IMR-90 (cell line): ENCODE results near the gene HS3ST5.

ENCODE experiments used
- CEBPB ChIP-seq: IDR thresholded peaks from 2 replicates; pipeline ENCODE4 v1.6.1; 2012; ENCODE audit warnings: low read depth, low read length, improper control_type of control experiment
- POLR2A ChIP-seq: IDR thresholded peaks from 2 replicates; pipeline ENCODE4 v1.6.1; 2012; ENCODE audit warnings: mild to moderate bottlenecking, low read depth, low read length
- RAD21 ChIP-seq: IDR thresholded peaks from 2 replicates; pipeline ENCODE4 v1.6.1; 2012; ENCODE audit warnings: low read length, improper control_type of control experiment
- TF ChIP-seq, protein P1 (sequence below): conservative IDR thresholded peaks from 2 replicates; pipeline ENCODE4 v1.5.1; 2012; ENCODE audit warnings: mild to moderate bottlenecking, low read depth, low read length, improper control_type of control experiment

DNA sequence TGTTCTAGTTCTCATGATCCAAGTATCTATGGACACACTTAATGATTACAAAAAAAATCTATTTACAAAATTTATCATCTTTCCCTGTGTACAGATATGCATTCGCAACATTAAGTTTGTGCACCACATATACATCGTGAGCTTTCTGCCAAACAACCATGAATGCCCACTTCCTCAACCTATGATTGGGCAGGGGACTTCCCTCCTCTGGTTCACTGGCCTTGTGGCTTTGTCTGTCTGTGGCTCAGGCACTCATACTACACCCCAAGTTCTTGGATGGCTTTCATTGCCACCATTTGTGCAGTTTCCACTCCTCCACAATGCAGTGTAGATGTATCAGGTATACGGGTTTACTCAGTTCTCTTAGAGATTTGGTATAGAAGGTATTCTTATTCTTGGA, 74.9 kb downstream of the HS3ST5 start:
- TF ChIP-seq, protein P1, sequence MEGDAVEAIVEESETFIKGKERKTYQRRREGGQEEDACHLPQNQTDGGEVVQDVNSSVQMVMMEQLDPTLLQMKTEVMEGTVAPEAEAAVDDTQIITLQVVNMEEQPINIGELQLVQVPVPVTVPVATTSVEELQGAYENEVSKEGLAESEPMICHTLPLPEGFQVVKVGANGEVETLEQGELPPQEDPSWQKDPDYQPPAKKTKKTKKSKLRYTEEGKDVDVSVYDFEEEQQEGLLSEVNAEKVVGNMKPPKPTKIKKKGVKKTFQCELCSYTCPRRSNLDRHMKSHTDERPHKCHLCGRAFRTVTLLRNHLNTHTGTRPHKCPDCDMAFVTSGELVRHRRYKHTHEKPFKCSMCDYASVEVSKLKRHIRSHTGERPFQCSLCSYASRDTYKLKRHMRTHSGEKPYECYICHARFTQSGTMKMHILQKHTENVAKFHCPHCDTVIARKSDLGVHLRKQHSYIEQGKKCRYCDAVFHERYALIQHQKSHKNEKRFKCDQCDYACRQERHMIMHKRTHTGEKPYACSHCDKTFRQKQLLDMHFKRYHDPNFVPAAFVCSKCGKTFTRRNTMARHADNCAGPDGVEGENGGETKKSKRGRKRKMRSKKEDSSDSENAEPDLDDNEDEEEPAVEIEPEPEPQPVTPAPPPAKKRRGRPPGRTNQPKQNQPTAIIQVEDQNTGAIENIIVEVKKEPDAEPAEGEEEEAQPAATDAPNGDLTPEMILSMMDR, result no peak
- TF ChIP-seq POLR2A (no peak), RAD21 (no peak), CEBPB (no peak)
